Neural cell (in vitro differentiated cells): ENCODE measurements around the gene SLC22A23.

Experiments
- EP300 ChIP-seq: fragments of 450-650 bp; conservative IDR thresholded peaks from 2 replicates; pipeline ENCODE4 v1.6.1; 2014; ENCODE audit warnings: antibody characterized with exemption, mild to moderate bottlenecking, moderate library complexity; ENCODE audit not compliant: poor library complexity, severe bottlenecking
- POLR2AphosphoS5 ChIP-seq: IDR thresholded peaks from 2 replicates; pipeline ENCODE4 v1.6.1; 2012
- SMC3 ChIP-seq: fragments of 450-650 bp; conservative IDR thresholded peaks from 2 replicates; pipeline ENCODE4 v1.6.1; 2014; ENCODE audit warnings: antibody characterized with exemption, mild to moderate bottlenecking, moderate library complexity; ENCODE audit not compliant: poor library complexity
- TF ChIP-seq, protein P1 (sequence below): fragments of 450-650 bp; IDR thresholded peaks from 2 replicates; pipeline ENCODE4 v1.5.1; 2014; ENCODE audit warnings: antibody characterized with exemption, mild to moderate bottlenecking, moderate library complexity; ENCODE audit not compliant: poor library complexity, severe bottlenecking

- TF ChIP-seq, protein P1, sequence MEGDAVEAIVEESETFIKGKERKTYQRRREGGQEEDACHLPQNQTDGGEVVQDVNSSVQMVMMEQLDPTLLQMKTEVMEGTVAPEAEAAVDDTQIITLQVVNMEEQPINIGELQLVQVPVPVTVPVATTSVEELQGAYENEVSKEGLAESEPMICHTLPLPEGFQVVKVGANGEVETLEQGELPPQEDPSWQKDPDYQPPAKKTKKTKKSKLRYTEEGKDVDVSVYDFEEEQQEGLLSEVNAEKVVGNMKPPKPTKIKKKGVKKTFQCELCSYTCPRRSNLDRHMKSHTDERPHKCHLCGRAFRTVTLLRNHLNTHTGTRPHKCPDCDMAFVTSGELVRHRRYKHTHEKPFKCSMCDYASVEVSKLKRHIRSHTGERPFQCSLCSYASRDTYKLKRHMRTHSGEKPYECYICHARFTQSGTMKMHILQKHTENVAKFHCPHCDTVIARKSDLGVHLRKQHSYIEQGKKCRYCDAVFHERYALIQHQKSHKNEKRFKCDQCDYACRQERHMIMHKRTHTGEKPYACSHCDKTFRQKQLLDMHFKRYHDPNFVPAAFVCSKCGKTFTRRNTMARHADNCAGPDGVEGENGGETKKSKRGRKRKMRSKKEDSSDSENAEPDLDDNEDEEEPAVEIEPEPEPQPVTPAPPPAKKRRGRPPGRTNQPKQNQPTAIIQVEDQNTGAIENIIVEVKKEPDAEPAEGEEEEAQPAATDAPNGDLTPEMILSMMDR: no peak
- TF ChIP-seq POLR2AphosphoS5 (no peak), EP300 (no peak), SMC3 (no peak)
Measured at GRCh38 chr6:3323148-3323547, 133.7 kb downstream of the SLC22A23 start.
